Stomach (tissue), 4 donors: Measurements from ENCODE around the gene KCNG2.

Experiments used
- CTCF ChIP-seq, 7 experiments: fragments of 450-650 bp in 4 of 7; fragments of 200-600 bp in 3 of 7; sonication (generic) in 3 of 7; IDR thresholded peaks; one replicate each; pipeline ENCODE4 v1.5.1; 2016 to 2019; ENCODE audit warnings: antibody characterized with exemption in 7 of 7, control low read depth in 2 of 7, mild to moderate bottlenecking in 1 of 7
- EP300 ChIP-seq: sonication (generic); formaldehyde crosslinking; IDR thresholded peaks from one replicate; pipeline ENCODE4 v1.6.1; 2017; ENCODE audit warnings: antibody characterized with exemption
- POLR2A ChIP-seq, 4 donors: fragments of 450-650 bp; IDR thresholded peaks; one replicate each; pipeline ENCODE4 v1.6.1; 2016; ENCODE audit warnings: antibody characterized with exemption in 4 of 4, control low read depth in 2 of 4, mild to moderate bottlenecking in 1 of 4, moderate library complexity in 1 of 4
- POLR2AphosphoS5 ChIP-seq, 3 donors: sonication (generic); formaldehyde crosslinking; IDR thresholded peaks; one replicate each; pipeline ENCODE4 v1.6.1; 2016; ENCODE audit warnings: antibody characterized with exemption in 3 of 3

- no peak for TF ChIP-seq POLR2AphosphoS5 (IDR thresholded peaks at IDR 0.05)
- TF ChIP-seq POLR2A (IDR thresholded peaks at IDR 0.05), result no peak
- TF ChIP-seq CTCF (IDR thresholded peaks at IDR 0.05), result no peak
- TF ChIP-seq EP300, result no peak
These were observed 2.8 kb downstream of the KCNG2 start for GRCh38 chr18:79800371-79801180.
